ENCODE data around the gene PLEKHA7. TPM values are rescaled to one million over a fixed set of nuclear protein-coding genes. Genes with fewer than 3 reads are reported as not detected.

PLEKHA7 gene
- total RNA-seq, 1 donor from 2014 or later, result 0.92 TPM

GRCh38 chr11:16862726-16863125 lies 151.5 kb downstream of the PLEKHA7 start:
- DNase-seq (ENCODE audit: low spot score), result no peak
- Mint-ChIP-seq H3K4me3 (ENCODE audit: unreplicated experiment) (no peak overlapping the region), H3K36me3 (ENCODE audit: low read depth) (peaks cover 1% of the 10 kb centered on the region), H3K4me1 (ENCODE audit: low read depth) (peaks cover 10% of the 10 kb centered on the region), H3K27ac (ENCODE audit: unreplicated experiment) (no peak overlapping the region), H3K27me3 (ENCODE audit: low read depth) (peaks cover 3% of the 10 kb centered on the region), H3K9me3 (ENCODE audit: low read depth) (no peaks in the 10 kb centered on the region)
- no peak for TF ChIP-seq CTCF (IDR thresholded peaks at IDR 0.05)

DNA sequence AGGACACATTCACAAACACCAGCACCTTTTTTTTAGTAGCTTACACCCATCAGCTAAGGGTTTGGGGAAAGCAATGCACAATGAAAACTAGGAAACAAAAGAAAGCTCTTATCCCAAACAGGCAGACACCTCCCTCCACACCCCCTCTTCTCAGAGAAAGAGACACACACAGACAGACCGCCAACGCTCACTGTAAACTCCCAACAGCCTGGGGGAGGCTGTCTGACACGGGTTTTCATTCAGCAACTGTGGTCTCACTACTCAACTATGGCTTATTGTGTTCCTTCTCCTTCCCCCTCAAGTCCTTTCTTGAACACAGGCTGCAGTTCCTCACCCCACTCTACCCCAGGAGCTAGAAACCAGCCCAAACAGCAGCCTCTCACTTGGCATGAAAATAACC lies 152.4 kb downstream of the PLEKHA7 start:
- Mint-ChIP-seq H3K9me3 (ENCODE audit: low read depth) (no peaks in the 10 kb centered on the region), H3K36me3 (ENCODE audit: low read depth) (no peaks in the 10 kb centered on the region), H3K4me3 (ENCODE audit: unreplicated experiment) (no peak overlapping the region), H3K4me1 (ENCODE audit: low read depth) (peaks cover 10% of the 10 kb centered on the region), H3K27me3 (ENCODE audit: low read depth) (peaks cover 3% of the 10 kb centered on the region), H3K27ac (ENCODE audit: unreplicated experiment) (no peak overlapping the region)
- TF ChIP-seq CTCF (IDR thresholded peaks at IDR 0.05), result no peak
- DNase-seq (ENCODE audit: low spot score), result no peak

DNA sequence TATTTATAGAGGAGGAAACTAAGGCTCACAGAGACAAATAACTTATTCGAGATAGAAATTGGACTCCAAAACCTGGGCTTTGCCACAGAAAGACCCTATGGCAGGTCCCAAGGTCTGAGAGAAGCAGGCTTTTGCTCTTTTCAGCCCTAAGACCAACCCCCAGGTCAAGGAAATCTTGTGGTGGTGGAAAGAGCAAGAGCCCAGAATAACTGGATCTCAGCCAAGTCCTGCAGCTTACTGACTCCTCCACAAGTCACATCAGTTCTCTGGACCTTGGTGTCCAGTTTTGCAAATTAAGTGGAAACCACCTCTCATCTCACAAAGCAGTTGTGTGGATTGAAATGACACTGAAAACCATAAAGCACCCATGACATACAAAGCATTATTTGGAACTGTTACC lies 153.6 kb downstream of the PLEKHA7 start:
- Mint-ChIP-seq H3K4me3 (ENCODE audit: unreplicated experiment) (no peak overlapping the region), H3K36me3 (ENCODE audit: low read depth) (no peaks in the 10 kb centered on the region), H3K27me3 (ENCODE audit: low read depth) (peaks cover 3% of the 10 kb centered on the region), H3K4me1 (ENCODE audit: low read depth) (peaks cover 10% of the 10 kb centered on the region), H3K27ac (ENCODE audit: unreplicated experiment) (no peak overlapping the region), H3K9me3 (ENCODE audit: low read depth) (no peaks in the 10 kb centered on the region)
- no peak for DNase-seq (ENCODE audit: low spot score)
- TF ChIP-seq CTCF (IDR thresholded peaks at IDR 0.05), result no peak

DNA sequence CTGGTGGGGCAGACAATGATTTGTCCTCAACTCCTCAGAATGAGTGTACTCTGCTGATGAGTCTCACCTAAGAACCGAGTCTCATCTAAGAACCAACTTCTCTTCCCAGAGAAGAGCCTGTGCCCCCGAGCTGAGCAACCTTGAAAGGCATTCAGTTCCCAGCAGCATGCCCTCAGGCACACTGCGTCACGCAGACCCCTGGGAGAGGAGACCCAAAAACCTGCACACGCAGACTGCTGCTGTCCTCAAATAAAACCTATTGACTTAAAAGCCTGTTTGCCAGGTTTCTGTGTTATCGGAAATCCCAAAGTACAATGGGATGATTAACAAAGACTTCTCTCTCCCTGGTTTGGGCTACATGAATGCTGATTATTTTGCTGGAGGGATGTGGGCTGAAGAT lies 154.6 kb downstream of the PLEKHA7 start:
- no peak overlapping the region for H3K27ac Mint-ChIP-seq (ENCODE audit: unreplicated experiment)
- DNase-seq (ENCODE audit: low spot score), result no peak
- TF ChIP-seq CTCF (IDR thresholded peaks at IDR 0.05), result no peak

GRCh38 chr11:16857186-16857585 lies 157.0 kb downstream of the PLEKHA7 start:
- no peak for DNase-seq (ENCODE audit: low spot score)
- TF ChIP-seq CTCF (IDR thresholded peaks at IDR 0.05), result no peak
- Mint-ChIP-seq H3K4me3 (ENCODE audit: unreplicated experiment) (no peak overlapping the region), H3K36me3 (ENCODE audit: low read depth) (no peaks in the 10 kb centered on the region), H3K9me3 (ENCODE audit: low read depth) (no peaks in the 10 kb centered on the region), H3K27ac (ENCODE audit: unreplicated experiment) (no peak overlapping the region), H3K27me3 (ENCODE audit: low read depth) (peaks cover 3% of the 10 kb centered on the region), H3K4me1 (ENCODE audit: low read depth) (no peaks in the 10 kb centered on the region)

More for the DNA sequence above, 154.6 kb downstream of the PLEKHA7 start:
- Mint-ChIP-seq H3K4me3 (ENCODE audit: unreplicated experiment) (no peak overlapping the region), H3K4me1 (ENCODE audit: low read depth) (peaks cover 10% of the 10 kb centered on the region), H3K9me3 (ENCODE audit: low read depth) (no peaks in the 10 kb centered on the region), H3K27me3 (ENCODE audit: low read depth) (peaks cover 3% of the 10 kb centered on the region), H3K36me3 (ENCODE audit: low read depth) (no peaks in the 10 kb centered on the region)

Data from chondrocyte (in vitro differentiated cells).